Lower leg skin (tissue), 4 donors: ENCODE measurements around the gene ATG9A. TPM values are rescaled to one million over a fixed set of nuclear protein-coding genes. Genes with fewer than 3 reads are reported as not detected.

Experiments used
- DNase-seq, 2 donors: peaks; one replicate each; pipeline ENCODE4 v3.0.0-alpha.2; 2019; ENCODE audit warnings: low spot score in 2 of 2
- H3K4me3 ChIP-seq: fragments of 200-600 bp; sonication (generic); 2 replicates; pipeline ENCODE4 v1.5.1; 2017; ENCODE audit warnings: mild to moderate bottlenecking, low read depth; ENCODE audit not compliant: poor library complexity, severe bottlenecking
- POLR2A ChIP-seq, 2 donors: fragments of 450-650 bp; IDR thresholded peaks; one replicate each; pipeline ENCODE4 v1.6.1; 2016 to 2017; ENCODE audit warnings: antibody characterized with exemption in 2 of 2, mild to moderate bottlenecking in 1 of 2, moderate library complexity in 1 of 2
- WGBS, 2 donors: methylation state at CpG; one replicate each; pipeline ENCODE4 v1.1.5; 2018; 5-methylcytosine and 5-hydroxymethylcytosine counted together
- intact Hi-C: fragments of 100-400 bp; cut with DNase I; formaldehyde crosslinking; loops from one replicate; pipeline ENCODE4 v1.15.0; 2023; ENCODE audit warnings: low total_unique reads
- total RNA-seq, 4 donors: library from RNA; depleted of rRNA; stranded (reverse); fragments of >200 nt; gene quantifications; one replicate each; pipeline ENCODE4 v1.1.0, GENCODE V29; 2016
- TF ChIP-seq, protein P1 (sequence below), 3 donors: fragments of 450-650 bp; IDR thresholded peaks; one replicate each; pipeline ENCODE4 v1.5.1; 2016; ENCODE audit warnings: antibody characterized with exemption in 3 of 3, mild to moderate bottlenecking in 3 of 3, moderate library complexity in 2 of 3

ATG9A gene, protein sequence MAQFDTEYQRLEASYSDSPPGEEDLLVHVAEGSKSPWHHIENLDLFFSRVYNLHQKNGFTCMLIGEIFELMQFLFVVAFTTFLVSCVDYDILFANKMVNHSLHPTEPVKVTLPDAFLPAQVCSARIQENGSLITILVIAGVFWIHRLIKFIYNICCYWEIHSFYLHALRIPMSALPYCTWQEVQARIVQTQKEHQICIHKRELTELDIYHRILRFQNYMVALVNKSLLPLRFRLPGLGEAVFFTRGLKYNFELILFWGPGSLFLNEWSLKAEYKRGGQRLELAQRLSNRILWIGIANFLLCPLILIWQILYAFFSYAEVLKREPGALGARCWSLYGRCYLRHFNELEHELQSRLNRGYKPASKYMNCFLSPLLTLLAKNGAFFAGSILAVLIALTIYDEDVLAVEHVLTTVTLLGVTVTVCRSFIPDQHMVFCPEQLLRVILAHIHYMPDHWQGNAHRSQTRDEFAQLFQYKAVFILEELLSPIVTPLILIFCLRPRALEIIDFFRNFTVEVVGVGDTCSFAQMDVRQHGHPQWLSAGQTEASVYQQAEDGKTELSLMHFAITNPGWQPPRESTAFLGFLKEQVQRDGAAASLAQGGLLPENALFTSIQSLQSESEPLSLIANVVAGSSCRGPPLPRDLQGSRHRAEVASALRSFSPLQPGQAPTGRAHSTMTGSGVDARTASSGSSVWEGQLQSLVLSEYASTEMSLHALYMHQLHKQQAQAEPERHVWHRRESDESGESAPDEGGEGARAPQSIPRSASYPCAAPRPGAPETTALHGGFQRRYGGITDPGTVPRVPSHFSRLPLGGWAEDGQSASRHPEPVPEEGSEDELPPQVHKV
- total RNA-seq, result 10 to 100 TPM; 57.6 to 92.8 (median 61.9) TPM

DNA sequence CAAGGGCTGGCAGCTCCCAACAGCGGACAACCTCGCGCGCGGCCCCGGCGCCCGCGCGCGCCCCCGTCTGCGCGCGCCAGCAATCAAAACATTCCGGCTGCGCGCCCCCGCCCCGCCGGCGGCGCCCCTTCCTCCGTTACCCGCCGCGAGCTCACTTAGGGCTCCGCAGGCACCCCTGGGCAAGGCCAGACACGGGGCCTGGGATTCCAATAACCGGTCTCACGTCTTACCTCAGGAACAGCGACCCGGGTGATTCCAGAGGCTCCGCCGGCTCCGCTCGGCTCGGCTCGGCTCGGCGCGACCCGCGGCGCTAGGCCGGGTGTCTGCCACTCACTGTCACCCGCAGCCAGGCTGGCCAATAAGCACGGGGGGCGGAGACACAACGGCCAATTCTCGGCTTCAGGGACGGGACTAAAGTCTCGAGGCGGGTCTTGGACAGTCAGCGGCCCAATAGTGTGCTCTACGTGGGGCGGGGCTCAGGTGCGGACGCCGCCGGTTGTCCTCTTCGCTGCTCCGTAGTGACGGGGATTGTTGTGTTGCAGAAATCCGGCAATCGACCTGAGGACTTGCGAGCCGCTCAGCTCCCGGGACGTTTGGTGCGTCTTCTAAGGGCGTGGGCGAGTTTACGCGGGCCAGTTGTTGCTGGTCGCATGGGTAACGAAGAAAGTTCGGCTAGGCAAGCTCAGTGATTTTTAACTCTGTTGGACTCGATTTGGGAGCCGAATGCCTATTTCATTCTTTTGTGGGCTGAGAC is at the start of gene ATG9A, which contains the start of gene ANKZF1:
TSS of gene ATG9A (minus strand) at position 332 of the 754 bp plus-strand sequence. CDS start 1,612 bp downstream, outside the sequence.
TSS of gene ANKZF1 (plus strand) at position 502 of the 754 bp plus-strand sequence. CDS start 452 bp downstream, outside the sequence.
- WGBS, 2 donors, result 0 to 1% methylated on average over 43 to 69 of the region's 80 CpGs
- intact Hi-C loops, result loop anchor here (10.0 kb wide), 1 partner anchor 925 kb away; no protein-coding TSS in a partner anchor
- H3K4me3 ChIP-seq, result peak within 1 kb of the TSS; percentile 46
- peak; percentile 99 to 100 for DNase-seq
- no peak for TF ChIP-seq POLR2A (IDR thresholded peaks at IDR 0.05)
- TF ChIP-seq, protein P1, sequence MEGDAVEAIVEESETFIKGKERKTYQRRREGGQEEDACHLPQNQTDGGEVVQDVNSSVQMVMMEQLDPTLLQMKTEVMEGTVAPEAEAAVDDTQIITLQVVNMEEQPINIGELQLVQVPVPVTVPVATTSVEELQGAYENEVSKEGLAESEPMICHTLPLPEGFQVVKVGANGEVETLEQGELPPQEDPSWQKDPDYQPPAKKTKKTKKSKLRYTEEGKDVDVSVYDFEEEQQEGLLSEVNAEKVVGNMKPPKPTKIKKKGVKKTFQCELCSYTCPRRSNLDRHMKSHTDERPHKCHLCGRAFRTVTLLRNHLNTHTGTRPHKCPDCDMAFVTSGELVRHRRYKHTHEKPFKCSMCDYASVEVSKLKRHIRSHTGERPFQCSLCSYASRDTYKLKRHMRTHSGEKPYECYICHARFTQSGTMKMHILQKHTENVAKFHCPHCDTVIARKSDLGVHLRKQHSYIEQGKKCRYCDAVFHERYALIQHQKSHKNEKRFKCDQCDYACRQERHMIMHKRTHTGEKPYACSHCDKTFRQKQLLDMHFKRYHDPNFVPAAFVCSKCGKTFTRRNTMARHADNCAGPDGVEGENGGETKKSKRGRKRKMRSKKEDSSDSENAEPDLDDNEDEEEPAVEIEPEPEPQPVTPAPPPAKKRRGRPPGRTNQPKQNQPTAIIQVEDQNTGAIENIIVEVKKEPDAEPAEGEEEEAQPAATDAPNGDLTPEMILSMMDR (IDR thresholded peaks at IDR 0.05), result peak in 1 of 3 donors; percentile 43

DNA sequence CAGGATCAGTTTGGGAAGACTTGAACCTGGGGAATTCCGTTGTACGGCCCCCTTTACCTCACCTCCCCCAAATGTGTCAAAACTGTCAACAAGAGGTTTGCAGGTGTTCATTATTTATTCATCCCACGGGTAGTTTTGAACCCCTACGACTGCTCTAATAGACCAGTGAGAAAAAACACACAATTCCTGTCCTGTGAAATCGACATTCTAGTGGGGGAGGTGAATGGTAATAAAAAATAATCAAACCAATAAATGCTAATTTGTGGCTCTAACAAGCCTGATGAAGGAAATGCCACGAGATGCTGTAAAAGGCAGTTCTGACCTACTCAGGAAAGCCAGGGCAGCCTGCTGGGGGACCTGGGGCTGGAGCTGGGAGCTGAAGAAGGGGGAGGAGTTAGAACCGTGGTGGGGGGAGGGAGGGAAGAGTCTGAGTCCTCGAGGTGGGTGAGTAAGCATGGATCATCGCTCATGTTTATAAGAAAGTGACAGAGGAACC is 49.3 kb upstream of the ATG9A start:
- no peak for DNase-seq
- WGBS, 2 donors, result 11 to 16% methylated on average over 9 of the region's 9 CpGs
- intact Hi-C loops, result no loop called here
- no peak overlapping the region for H3K4me3 ChIP-seq
- TF ChIP-seq, protein P1 (IDR thresholded peaks at IDR 0.05), result no peak
- no peak for TF ChIP-seq POLR2A (IDR thresholded peaks at IDR 0.05)

DNA sequence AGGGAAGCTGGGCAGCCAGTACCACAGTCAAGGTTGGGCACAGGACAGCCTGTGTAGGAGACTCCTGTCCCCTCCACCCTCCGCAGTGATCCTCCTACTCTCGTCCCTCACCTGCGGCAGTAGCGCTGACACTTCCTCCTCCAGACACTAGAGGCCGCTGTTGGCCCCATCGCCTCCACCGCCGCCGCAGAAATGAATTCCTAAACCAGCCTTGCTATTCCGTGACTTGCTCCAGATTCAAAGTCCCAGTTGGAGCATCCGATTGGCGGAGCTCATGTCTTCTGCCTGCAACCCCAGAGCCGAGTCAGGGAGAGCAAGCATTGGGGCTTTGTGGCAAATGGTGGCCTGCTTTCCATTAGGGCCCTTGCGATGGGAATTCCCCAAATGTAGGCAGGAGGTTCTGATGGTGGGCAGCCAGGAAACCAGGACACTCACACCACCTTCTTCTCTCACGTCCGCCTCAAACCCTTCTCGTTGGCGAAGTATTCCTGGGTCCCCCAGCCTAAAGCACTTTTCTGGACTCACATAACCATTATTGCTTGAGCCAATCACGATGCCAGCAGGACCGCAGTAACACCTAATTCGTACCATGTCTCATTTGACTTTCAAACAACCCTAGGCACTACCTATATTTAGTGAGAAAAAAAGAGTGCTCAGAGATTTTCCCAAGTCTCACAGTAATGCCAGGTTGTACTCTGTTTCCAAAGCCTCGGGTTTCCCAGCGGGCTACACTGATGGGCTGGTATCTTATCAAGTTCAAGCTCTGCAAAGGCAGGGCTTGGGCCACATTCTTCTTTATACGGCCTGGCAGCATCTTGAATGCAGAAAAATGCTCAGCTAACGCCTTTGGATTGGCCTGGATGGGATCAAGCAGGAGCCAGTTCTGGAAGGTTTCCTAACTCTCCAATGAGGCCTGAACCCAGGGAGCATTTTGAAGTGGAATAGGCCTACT is 48.5 kb upstream of the ATG9A start:
- TF ChIP-seq POLR2A (IDR thresholded peaks at IDR 0.05), result no peak
- TF ChIP-seq, protein P1 (IDR thresholded peaks at IDR 0.05), result peak in 2 of 3 donors; percentile 3 to 94
- no peak overlapping the region for H3K4me3 ChIP-seq
- peak; percentile 82 to 97 for DNase-seq
- intact Hi-C loops, result no loop called here
- WGBS, 2 donors, result 20 to 21% methylated on average over 25 of the region's 25 CpGs

DNA sequence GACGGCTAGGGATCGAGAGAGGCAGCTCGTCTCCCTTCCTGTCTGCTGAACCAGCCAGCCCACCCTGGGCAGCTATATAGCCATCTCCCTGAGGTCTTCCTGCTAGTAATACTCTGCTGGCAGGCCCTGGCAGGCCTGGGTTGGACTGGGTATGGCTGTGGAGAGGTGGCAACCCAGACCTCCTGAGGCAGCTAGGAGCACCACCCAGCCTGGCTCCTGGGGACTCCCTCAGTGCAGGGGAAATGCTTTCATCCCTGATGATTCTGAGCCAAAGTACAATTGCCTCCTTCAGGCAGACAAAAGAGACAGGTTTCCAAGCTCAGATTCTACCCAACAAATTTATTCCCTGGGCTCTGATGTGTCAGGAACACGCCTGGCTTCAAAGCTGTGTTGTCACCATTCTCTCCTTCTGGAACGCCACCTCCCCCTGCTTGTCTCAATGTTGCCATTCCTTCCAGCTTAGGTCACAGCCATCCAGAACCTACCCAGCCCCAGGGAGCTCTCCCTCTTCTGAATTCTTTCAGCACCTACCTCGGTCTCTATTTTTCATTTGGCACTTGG is 45.0 kb upstream of the ATG9A start:
- 30 to 36% methylated on average over 6 of the region's 6 CpGs for WGBS, 2 donors
- DNase-seq, result no peak
- H3K4me3 ChIP-seq, result no peak overlapping the region
- TF ChIP-seq, protein P1 (IDR thresholded peaks at IDR 0.05), result no peak
- no peak for TF ChIP-seq POLR2A (IDR thresholded peaks at IDR 0.05)
- intact Hi-C loops, result no loop called here
